Measurements from ENCODE around the gene COL2A1.

GRCh38 chr12:47980197-47980596, 24.1 kb downstream of the COL2A1 start:
- TF ChIP-seq POLR2AphosphoS5 (IDR thresholded peaks at IDR 0.05; ENCODE audit: borderline replicate concordance, low read depth, low read length) (no peak), EZH2 (IDR thresholded peaks at IDR 0.05) (no peak)

All from SK-N-MC (cell line).